ENCODE results near the gene PYGB.
"Not testable (repeated sequence)": the region's sequence is repeated elsewhere in the genome, so short reads cannot be mapped to it uniquely, and the experiment has no call there.

The PYGB gene

DNA sequence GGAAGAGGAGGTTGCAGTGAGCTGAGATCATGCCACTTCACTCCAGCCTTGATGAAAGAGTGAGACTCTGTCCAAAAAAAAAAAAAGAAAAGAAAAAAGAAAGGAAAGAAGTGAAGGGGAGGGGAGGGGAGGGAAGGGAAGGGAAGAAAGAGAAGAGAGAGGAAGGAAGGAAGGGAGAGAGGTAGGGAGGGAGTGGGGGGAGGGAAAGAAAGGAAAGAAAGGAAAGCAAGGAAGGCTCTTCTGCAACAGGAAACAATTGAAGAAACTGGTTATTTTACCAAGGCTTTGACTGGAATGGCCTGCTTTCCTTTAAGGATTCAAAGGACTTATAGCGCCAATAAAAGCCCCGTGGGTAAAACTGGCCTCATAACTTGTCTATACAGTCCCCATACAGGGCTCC lies 78.1 kb downstream of the PYGB start:
- no peak for DNase-seq (ENCODE audit: low read depth in 3 of 3, low spot score in 1 of 3)

DNA sequence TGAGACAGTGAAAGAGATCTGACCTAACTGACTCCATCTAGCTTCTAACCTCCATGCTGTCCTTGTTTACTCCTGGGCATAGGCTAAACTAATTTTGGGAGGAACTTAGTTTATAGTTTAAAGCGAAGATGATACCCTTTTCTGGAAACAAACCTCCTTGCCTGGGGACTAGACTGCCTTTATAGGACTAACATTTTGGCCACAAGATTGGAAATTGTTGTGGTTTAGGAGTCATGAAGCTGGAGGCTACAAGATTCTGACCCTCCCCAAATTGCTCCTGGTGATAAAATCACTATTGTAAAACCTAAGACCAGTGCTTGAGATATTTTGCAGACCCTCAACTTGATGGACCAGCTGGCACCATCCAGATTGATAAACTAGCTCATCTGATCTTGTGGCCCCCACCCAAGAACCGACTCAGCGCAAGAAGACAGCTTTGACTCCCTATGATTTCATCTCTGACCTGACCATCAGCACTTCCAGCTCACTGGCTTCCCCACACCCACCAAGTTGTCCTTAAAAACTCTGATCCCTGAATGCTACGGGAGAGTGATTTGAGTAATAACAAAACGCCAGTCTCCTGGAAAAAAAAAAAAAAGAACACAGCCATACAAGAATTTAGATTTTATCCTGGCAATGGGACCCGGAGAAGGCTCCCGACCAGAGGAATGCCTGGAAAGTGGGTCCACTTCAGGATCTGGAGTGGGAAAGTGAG lies 79.8 kb downstream of the PYGB start:
- no peak for DNase-seq (ENCODE audit: low read depth in 3 of 3, low spot score in 1 of 3)

DNA sequence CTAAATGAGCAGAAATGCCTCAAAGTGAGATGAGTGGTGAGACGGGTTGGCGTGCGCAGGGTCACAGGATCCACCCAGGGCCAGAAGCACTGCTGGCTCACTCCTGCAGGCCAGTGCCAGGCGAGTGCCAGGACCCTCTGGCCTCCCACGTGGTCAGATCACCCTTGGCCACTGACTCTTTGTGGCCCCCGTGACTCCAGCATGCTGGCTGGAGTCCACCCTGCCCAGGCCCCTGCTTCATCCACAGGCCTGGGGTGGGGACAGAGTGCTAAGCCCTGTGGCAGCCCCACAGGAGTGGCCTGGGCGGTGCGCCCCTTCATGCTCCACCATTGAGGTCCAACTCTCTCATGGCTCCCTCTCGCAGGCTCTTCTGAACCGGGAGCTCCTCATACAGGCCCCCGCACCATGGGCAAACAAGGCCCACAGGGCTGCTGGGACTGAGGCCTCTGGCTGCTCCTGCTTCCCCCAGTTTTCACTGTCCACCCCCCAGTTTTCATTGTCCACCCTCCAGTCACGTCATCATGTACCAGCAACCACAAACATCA lies 81.1 kb downstream of the PYGB start:
- DNase-seq (ENCODE audit: low read depth in 3 of 3, low spot score in 1 of 3), result no peak

DNA sequence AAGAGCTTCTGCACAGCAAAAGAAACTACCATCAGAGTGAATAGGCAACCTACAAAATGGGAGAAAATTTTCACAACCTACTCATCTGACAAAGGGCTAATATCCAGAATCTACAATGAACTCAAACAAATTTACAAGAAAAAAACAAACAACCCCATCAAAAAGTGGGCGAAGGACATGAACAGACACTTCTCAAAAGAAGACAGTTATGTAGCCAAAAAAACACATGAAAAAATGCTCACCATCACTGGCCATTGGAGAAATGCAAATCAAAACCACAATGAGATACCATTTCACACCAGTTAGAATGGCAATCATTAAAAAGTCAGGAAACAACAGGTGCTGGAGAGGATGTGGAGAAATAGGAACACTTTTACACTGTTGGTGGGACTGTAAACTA lies 87.1 kb downstream of the PYGB start:
- DNase-seq (ENCODE audit: low read depth in 3 of 3, low spot score in 1 of 3), result not testable (repeated sequence)

DNA sequence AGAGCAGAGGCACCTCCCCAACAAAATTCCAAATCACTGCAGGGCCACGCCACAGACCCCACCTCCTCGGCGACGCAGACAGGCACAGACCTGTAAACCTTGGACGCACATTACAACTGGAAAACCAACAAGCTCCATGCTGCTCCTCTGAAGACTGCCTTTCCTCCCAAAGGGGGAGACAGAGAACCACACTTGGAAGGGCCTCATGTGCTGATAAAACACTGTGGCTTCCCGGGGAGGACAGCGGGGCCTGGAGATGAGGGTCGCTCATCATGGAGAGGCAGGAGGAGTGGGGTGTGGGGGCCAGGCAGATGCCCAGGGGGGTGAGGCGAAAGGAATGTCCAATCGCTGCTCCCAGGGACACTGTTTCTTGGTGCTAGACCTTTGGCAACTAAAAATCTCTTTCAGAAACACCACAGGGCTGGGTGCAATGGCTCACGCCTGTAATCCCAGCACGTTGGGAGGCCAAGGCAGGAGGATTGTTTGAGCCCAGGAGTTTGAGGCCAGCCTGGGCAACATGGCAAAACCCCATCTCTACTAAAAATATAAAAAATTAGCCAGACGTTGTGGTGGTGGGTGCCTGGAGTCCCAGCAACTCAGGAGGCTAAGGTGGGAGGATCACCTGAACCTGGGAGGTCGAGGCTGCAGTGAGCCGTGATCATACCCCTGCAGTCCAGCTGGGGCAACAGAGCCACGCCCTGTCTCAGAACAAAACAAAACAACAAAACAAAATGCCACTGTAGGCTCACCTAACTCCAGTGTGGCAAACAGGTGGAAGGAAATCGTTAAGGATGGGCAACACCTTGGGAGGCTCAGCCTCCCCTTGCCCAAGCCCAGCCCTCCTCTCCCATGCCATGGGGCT lies 88.9 kb downstream of the PYGB start:
- no peak for DNase-seq (ENCODE audit: low read depth in 3 of 3, low spot score in 1 of 3)

DNA sequence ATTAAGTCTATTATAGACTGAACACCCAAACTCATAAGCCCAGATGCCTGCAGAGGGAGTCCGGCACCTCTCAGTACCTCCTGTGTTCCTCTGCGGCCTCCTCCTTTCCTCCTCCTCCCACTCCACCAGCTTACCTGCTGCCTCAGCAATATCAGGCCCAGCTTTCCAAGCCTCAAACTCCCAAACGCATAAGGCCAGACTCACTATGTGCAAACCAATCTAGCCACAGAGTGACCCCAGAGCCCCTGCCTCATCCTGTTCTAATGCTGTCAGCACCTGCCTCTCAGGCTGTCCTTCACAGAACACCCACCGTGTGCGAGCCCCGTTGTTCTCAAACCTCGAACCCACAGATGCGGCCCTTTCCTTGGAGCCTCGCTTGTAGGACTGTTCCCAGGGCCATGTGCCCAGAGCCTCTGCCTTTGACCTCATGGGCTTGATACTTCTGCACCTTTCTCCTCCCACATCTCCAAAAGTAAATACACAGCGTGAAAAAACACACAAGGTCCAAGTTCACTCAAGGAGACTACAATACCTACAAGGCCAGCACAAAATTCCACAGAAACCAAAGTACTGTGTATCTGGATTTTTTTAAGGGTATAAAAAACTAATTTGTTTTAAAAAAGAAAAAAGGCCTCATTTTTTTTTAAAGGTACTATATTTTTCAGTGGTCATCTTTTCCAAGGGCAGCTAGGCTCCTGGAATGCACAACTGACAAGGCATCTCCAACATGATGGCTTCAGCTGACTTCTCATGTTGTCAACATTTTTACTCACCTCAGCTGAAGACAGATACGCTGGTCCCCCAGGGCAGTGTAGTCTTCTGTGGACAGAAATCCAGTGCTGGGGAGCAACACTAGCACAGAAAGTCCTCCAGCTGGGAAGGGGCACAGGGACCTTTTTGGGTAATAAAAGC lies 90.5 kb downstream of the PYGB start:
- DNase-seq (ENCODE audit: low read depth in 3 of 3, low spot score in 1 of 3), result no peak

DNA sequence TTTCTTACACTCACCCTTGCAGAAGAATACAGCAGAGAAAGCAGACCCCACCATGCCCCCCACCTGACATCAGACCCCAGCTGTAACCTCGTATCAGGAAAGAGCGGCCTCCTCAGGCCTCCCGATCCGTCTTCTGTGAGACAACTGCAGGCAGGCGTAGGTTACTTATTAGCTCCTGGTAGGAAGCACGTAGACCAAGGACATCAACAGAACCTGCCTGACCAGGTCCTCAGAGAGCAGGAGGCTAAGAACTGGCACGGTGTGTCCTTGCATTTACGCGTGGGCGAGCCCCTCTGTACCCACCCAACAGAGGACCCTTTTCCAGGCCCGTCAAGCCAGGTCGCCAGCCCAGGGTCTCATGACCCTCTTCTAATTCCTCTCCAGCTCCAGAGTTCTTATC lies 91.7 kb downstream of the PYGB start:
- no peak for DNase-seq (ENCODE audit: low read depth in 3 of 3, low spot score in 1 of 3)

DNA sequence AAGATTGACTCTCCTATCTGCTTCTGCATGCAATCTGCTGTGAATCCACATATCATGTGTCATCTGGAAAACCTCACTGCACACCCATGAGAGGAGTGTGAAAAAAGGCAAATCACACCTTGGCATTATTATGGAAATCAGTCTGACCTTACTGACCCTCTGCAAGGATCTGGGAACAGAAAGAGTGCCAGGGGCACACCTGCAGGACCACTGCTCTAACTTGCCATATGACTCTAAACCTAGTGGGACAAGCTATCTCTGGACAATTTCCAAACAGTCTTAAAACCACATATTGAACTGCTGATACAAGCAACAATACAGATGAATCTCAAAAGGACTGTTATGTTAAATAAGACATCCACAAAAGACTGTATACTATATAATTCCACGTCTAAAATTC lies 92.5 kb downstream of the PYGB start:
- DNase-seq (ENCODE audit: low read depth in 3 of 3, low spot score in 1 of 3), result no peak

DNA sequence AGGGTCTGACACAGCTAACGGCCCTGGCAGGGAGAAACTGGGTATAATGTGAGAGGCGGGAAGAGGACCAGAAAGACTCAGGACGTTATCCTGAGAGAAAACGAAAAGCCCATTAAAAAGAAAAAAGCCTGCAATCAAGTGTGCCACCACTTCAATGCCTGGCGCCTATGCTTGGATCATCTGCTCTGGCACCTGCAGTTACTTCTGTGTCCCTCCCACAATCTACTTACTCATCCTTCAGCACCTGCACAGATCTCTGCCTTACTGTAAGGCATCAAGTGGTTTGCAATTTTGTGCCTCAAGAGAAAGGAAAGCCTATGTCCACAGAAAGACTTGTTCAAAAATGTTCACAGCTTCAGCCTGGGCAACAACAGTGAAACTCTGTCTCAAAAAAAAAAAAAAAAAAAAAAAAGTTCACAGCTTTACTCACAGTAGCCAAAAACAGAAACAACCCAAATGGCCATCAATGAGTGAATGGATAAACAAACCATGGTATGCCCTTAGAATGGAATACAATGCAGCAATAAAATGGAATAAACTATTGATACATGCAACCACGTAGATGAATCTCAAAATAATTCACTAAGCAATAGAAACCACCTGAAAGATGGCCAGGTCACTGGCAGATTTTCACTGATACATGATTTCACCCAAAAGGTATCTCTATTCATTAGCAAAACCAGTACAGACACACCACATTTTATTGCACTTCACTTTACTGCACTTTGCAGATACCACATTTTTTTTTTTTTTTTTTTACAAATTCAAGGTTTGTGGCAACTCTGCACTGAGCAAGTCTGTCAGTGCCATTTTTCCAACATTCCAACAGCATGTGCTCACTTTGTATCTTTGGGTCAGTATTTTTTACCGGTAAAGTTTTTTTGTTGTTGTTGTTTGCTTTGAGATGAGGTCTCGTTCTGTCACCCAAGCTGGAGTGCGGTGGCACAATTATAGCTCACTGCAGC lies 94.1 kb downstream of the PYGB start:
- DNase-seq (ENCODE audit: low read depth in 3 of 3, low spot score in 1 of 3), result no peak

DNA sequence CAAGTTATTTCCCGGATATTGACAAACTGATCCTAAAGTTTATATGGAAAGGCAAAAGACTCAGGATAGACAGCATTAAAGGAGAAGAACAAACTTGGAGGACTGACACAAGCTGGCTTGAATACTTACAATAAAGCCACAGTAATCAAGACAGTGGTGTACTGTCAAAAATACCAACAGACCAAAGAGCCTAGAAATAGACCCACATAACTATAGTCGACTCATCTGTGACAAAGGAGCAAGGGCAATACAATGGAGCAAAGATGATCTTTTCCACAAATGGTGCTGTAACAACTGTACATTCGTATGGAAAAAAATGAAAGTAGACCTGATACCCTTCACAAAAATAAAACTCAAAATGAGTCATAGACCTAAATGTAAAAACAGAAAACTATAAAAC lies 96.7 kb downstream of the PYGB start:
- no peak for DNase-seq (ENCODE audit: low read depth in 3 of 3, low spot score in 1 of 3)

DNA sequence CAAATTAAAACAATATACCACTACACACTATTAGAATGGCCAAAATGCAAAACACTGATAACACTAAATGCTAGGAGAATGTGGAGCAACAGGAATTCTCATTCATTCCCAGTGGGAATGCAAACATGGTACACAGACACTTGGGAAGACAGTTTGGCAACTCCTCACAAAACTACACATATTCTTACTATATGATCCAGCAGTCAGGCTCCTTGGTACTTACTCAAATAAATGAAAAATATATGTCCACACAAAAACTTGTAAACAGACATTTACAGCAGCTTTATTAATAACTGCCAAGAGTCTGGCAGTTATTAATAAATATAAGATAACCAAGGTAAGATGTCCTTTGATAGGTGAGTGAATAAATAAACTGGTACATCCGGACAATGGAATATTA lies 97.8 kb downstream of the PYGB start:
- no peak for DNase-seq (ENCODE audit: low read depth in 3 of 3, low spot score in 1 of 3)

DNA sequence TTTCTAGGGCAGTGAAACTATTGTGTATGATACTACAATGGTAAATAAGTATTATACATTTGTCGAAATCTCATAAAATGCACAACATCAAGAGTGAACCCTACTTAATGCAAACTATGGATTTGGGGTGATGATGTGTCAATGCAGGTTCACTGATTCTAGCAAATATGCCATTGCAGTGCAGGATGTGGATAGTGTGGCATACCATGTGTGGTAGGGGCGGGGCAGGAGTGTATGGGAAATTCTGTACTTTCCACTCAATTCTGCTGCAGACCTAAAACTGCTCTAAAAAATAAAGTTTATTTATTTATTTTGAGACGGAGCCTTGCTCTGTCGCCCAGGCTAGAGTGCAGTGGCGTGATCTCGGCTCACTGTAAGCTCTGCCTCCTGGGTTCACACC lies 98.5 kb downstream of the PYGB start:
- DNase-seq (ENCODE audit: low read depth in 3 of 3, low spot score in 1 of 3), result no peak
